NCI-H345 treated with DMSO at 0.1 percent for 48 hours (cell line): Measurements from ENCODE around the gene ADCY7.
"Not testable (repeated sequence)": the region's sequence is repeated elsewhere in the genome, so short reads cannot be mapped to it uniquely, and the experiment has no call there.

Experiments
- DNase-seq: peaks from one replicate; lab custom pipeline; 2025; ENCODE audit not compliant: unreplicated experiment; lab: John Stamatoyannopoulos, UW

Gene ADCY7

DNA sequence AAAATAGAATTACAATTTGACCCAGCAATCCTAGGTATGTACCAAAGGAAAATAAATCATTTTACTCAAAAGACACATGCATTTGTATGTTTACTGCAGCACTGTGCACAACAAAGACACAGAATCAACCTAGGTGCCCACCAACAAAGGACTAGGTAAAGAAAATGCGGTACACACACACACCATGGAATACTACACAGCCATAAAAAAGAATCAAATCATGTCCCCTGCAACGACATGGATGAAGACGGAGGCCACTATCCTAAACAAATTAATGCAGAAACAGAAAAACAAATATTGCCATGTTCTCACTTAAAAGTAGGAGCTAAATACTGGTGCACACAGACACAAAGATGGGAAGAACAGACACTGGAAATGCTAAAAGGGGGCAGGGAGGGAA lies 66.2 kb downstream of the ADCY7 start:
- no peak for DNase-seq

DNA sequence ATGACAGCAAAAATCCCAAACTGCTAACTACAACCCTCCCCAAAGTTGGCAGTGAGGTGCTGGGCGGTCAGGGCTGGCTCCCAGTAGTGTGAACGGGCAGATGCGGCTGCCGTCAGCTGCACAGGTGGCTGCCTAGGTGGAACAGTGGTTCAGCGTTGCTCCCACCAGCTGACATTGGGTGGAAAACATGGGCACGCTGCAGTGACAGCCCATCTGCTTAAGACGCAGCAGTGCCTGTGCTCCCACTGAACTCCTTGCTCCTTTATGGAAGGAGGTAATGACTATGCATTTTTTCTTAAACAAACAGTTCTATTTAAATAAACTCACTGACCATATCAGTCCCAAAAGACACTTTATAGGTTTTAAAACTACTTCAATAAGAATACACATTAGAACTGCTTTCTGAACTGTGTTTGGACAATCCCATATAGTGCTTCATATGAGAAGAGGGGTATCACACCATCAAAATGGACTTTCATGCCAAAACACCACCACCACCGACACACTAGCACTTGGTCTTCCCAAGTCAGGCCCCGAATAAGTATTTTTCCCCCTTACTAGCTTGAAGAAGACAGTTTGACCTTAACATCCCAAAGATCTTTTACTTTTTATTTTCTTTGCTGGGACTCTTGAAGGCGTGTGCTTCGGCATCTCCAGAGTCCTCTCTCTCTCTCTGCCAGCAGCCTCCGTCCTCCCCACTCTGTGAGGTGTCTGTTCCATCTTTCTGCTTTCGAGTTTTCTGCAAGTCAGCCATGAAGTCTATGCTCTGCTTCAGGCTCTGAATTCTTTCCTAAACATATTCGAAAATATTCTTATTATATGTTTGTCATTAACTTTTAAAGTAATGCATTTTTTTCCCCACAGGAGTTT lies 68.0 kb downstream of the ADCY7 start:
- DNase-seq = no peak

- no peak for DNase-seq
Measured at GRCh38 chr16:50335196-50335958, 69.0 kb downstream of the ADCY7 start.

DNA sequence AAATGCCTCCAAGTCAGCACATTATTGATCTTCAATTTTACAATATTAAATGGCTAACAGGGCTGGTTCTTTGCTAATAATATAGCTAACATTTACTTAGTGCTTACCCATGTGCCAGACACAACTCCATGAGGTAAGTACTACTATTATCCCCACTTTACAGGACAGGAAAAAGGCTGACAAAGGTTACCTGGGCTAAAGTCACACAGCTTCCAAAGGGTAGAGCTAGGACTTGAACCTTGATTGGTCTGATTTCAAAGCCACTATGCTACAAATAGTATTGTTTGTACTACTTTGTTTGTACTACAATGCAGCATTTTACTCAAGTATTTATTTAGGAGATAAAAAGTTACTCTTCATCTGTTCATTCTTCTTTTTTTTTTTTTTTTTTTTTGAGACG lies 70.5 kb downstream of the ADCY7 start:
- no peak for DNase-seq

DNA sequence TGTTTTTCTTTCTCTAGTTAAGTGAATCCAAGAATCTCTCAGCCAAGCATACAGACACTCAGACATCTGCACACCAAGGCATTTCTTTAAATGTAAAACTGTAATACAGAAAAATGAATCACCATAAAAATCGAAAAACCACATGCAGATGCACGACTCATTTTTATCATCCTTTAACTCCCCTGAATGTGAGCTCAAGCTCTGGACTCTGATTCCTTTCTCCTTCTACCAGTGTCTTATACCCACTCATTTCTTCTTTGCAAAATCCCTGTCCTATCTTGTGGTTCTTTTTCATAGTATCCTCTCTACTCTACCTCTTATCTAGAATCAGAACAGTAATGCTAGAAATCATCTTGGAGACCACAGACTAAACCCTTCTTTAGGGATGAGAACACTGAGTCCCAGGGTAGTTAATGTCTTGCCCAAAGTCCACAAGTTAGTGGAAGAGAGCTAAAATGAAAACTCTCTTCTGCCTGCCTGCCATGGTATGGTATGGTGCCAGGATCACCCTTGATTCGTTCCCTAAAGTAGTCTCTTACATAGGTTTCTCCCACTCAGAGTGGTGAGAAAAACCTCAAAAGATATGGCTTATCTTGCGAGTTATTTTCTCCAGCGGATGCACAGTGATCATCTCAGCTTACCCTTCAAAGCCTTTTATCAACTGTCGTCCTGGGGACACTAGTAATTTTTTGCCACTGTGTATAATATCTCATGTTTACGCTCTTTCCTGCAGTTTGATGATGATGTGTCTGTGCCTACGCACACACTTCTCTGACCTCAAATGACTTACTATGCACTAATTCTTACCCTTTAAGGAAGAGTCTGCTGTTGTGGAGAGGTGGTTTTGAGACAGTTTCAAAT lies 72.2 kb downstream of the ADCY7 start:
- no peak for DNase-seq

DNA sequence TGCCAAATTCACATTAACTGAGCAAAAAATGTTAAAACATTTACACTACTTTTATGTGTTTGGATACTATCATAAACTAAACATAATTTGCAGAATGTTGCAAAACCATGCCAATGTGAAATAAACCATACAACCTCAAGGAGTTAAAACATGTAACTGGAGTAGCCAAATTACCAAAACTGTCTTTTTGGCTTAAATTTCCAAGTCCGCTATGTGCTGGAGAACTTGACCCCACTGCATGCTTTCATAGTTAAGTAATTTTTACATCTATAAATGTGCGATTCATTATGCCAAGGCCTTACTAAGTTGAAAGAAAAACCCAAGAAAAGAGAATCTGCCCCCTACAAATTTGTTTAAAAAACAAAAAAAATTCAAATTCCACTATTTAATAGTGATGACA lies 74.2 kb downstream of the ADCY7 start:
- DNase-seq = no peak

DNA sequence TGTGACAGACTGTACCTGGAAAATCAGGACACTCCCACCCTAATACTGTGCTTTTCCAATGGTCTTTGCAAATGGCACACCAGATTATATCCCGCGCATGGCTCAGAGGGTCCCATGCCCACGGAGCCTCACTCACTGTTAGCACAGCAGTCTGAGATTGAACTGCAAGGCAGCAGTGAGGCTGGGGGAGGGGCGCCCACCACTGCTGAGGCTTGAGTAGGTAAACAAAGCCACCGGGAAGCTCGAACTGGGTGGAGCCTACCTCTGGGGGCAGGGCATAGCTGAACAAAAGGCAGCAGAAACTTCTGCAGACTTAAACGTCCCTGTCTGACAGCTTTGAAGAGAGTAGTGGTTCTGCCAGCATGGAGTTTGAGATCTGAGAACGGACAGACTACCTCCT lies 77.2 kb downstream of the ADCY7 start:
- not testable (repeated sequence) for DNase-seq

- DNase-seq = not testable (repeated sequence)
Measured at GRCh38 chr16:50345210-50345609, 78.9 kb downstream of the ADCY7 start.

DNA sequence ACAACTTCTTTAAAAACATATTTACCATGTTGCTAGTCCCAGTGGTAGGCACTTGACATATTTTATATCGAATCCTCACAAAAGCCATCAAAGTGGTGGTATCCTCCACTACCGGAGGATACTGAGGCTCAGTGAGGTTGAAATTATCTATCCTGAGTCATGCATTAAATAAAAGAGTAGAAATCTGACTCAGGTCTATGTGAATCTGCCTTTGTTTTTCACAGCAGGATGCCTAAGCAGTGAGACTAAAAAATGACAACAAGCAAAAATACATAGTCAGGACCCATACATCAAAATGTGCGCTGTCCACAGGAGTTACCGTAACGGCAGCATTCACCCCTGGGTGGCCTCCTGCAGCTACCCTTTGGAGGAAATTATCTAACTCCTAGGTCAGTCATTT lies 84.8 kb downstream of the ADCY7 start:
- DNase-seq = no peak

DNA sequence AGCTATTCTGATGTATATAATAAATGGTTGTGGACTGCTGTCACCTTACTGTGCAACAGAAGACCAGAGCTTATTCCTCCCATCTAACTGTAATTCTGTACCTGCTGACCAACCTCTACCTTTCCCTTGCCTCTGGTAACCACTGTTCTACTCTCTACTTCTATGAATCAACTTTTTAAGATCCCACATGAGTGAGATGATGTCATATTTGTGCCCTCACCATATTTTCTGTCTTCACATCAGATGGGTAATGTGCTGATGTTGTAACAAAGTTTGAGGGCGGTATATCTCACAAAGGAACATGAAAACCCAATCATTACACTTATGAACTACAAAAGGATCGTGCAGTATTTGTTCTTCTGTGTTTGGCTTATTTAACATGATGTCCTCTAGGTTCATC lies 85.6 kb downstream of the ADCY7 start:
- DNase-seq = no peak

GRCh38 chr16:50354082-50354481 lies 87.7 kb downstream of the ADCY7 start:
- DNase-seq = no peak

- DNase-seq = no peak
Measured at GRCh38 chr16:50354629-50355456, 88.5 kb downstream of the ADCY7 start.

DNA sequence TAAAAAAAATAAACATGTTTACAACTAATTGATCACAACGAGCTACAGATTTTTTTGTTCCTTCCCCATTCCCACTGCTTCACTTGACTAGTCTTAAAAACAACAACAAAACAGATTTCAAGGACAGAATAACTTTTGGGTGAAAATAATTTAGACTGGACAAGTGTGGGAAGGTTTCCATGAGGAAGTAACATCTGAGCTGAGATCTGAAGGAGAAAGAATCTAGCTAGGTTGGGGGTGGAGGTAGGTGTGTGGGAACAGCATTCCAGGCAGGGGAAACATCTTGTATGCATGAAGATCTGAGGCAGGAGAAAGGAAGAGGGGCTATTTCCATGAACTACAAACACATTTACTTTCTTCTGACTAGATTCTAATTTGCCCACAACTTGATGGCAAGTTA lies 93.3 kb downstream of the ADCY7 start:
- no peak for DNase-seq

GRCh38 chr16:50360033-50360778 lies 93.9 kb downstream of the ADCY7 start:
- no peak for DNase-seq

- no peak for DNase-seq
Measured at GRCh38 chr16:50360779-50361178, 94.4 kb downstream of the ADCY7 start.

DNA sequence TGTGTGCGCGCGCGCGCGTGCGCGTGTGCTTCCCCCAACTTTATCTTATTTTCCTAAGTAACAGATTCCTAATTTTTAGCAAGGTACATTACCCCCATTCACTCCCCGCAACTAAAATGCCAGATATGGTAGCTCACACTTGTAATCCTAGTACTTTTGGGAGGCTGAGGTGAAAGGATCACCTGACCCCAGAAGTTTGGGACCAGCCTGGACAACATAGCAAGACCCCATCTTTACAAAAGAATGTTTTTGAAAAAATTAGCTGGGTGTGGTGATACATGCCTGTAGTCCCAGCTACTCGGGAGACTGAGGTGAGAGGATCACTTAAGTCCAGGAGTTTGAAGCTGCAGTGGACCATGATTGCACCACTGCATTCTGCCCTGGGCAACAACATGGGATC lies 97.3 kb downstream of the ADCY7 start:
- DNase-seq = no peak

GRCh38 chr16:50365791-50366575 lies 99.6 kb downstream of the ADCY7 start:
- DNase-seq = no peak
